Measurements from ENCODE around the gene AQP9. TPM values are rescaled to one million over a fixed set of nuclear protein-coding genes. Genes with fewer than 3 reads are reported as not detected.
A peak's percentile ranks its signal among the peaks of the same experiment; 100 is the strongest.

The AQP9 gene
- total and polyA plus RNA-seq, 8 donors: 0.05 to 2.5 (median 0.29) TPM

DNA sequence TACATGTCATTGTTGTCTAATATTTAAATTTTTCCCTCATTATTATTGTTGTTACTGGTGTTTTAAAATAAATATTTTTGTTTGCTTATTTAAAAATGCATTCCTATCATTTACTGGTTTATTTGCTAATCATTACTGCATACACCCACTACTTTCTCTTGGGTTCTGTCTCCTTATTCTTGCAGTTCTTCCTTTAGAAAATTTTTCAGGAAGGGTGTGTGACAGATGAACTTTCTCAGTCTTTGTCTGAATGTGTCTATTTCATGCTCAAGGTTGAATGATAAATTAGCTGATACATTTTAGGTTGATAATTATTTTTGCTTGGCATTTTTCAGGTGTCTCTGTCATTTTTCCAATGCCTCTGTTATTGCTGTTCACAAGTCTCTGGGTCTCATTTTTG is 7.4 kb downstream of the AQP9 start:
- FAIRE-seq (no peak), ATAC-seq (no peak), DNase-seq (no peak)
- no peaks in the 10 kb centered on the region for H3K27me3 ChIP-seq
- H3K4me3 ChIP-seq: no peak overlapping the region
- H3K36me3 ChIP-seq: no peaks in the 10 kb centered on the region
- intact Hi-C loops (cut with DNase I): no loop called here
- H3K27ac ChIP-seq: peak overlapping the region in 1 of 4 donors; percentile 1
- TF ChIP-seq CTCF (IDR thresholded peaks at IDR 0.05): no peak
- no peaks in the 10 kb centered on the region for H3K9me3 ChIP-seq
- no peaks in the 10 kb centered on the region for H3K4me1 ChIP-seq

- intact Hi-C loops (cut with DNase I): no loop called here
- Histone ChIP-seq H3K4me1 (no peaks in the 10 kb centered on the region), H3K36me3 (no peaks in the 10 kb centered on the region), H3K9me3 (no peaks in the 10 kb centered on the region), H3K4me3 (no peak overlapping the region), H3K27me3 (no peaks in the 10 kb centered on the region), H3K27ac (peak overlapping the region in 2 of 4 donors; percentile 1 to 50)
- DNase-seq (no peak), FAIRE-seq (no peak), ATAC-seq (no peak)
- WGBS, 2 donors: 81 to 87% methylated on average over 4 of the region's 4 CpGs
- no peak for TF ChIP-seq CTCF (IDR thresholded peaks at IDR 0.05)
Measured at GRCh38 chr15:58146211-58146610, 8.0 kb downstream of the AQP9 start.

GRCh38 chr15:58146749-58147148 is 8.6 kb downstream of the AQP9 start:
- peak in 1 of 6 donors; percentile 27 for DNase-seq
- Histone ChIP-seq H3K27ac (peak overlapping the region in 2 of 4 donors; percentile 1 to 50), H3K9me3 (no peaks in the 10 kb centered on the region), H3K4me1 (no peaks in the 10 kb centered on the region), H3K27me3 (no peaks in the 10 kb centered on the region), H3K36me3 (no peaks in the 10 kb centered on the region), H3K4me3 (no peak overlapping the region)
- no peak for FAIRE-seq
- ATAC-seq: peak in 2 of 4 donors; percentile 76 to 81
- no peak for TF ChIP-seq CTCF (IDR thresholded peaks at IDR 0.05)
- intact Hi-C loops (cut with DNase I): no loop called here
- 74 to 78% methylated on average over 7 of the region's 7 CpGs for WGBS, 2 donors

DNA sequence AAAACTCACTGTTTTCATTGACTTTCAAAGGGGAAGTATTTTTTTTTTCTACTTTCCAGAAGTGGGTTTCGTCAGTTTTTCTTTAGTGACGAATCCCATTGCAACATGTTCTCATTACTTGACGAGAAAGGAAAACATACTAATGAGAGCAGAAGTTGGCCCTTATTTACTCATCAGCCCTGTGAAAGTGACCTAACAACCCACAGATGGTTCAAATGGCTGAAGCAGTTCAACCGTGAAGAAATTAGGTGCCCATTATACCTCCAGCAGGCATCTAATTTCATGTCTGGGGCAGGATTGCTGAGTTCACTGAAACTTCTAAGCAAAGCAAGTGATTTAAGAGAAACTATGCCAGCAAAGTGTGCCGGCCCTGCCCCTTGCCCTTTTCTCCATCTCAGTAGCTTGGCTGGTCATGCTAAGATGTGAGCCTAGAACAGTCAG is 9.0 kb downstream of the AQP9 start:
- H3K4me3 ChIP-seq: no peak overlapping the region
- WGBS, 2 donors: 76 to 77% methylated on average over 5 of the region's 5 CpGs
- ATAC-seq (peak in 2 of 4 donors; percentile 67 to 71), DNase-seq (no peak), FAIRE-seq (no peak)
- H3K4me1 ChIP-seq: no peaks in the 10 kb centered on the region
- intact Hi-C loops (cut with DNase I): no loop called here
- no peak for TF ChIP-seq CTCF (IDR thresholded peaks at IDR 0.05)
- no peaks in the 10 kb centered on the region for H3K9me3 ChIP-seq
- H3K36me3 ChIP-seq: no peaks in the 10 kb centered on the region
- H3K27ac ChIP-seq: peak overlapping the region in 2 of 4 donors; percentile 42 to 56
- no peaks in the 10 kb centered on the region for H3K27me3 ChIP-seq

DNA sequence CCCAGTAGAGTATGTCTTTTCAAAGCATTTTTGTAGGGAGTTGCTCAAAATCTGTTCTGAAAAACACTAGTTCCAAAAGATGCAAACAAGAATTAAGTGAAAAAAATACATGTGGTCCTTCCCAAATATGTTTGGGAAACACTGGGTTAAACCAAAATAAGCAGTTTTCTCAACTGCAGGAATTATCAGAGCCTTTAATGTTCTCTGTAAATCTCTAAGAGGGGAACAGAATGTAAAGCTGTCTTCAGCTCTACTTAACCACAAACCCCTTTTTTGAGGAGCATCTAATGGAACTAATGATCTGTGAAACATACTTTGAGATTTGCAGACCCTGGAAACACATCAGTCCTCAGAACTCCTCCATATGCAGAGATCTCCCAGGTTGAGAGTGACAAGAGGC is 9.9 kb downstream of the AQP9 start:
- no peak for ATAC-seq
- no peak for TF ChIP-seq CTCF (IDR thresholded peaks at IDR 0.05)
- no peaks in the 10 kb centered on the region for H3K4me1 ChIP-seq
- no peaks in the 10 kb centered on the region for H3K36me3 ChIP-seq
- no peaks in the 10 kb centered on the region for H3K27me3 ChIP-seq
- FAIRE-seq: no peak
- H3K9me3 ChIP-seq: no peaks in the 10 kb centered on the region
- no peak overlapping the region for H3K4me3 ChIP-seq
- no peak for DNase-seq
- H3K27ac ChIP-seq: no peak overlapping the region
- intact Hi-C loops (cut with DNase I): no loop called here

All from pancreas (tissue), 10 donors.